ENCODE data around the gene MED26.

GRCh38 chr19:16594681-16595091 is 33.3 kb downstream of the MED26 start:
- TF ChIP-seq CTCF (IDR thresholded peaks at IDR 0.05) (no peak), POLR2AphosphoS5 (IDR thresholded peaks at IDR 0.05) (no peak), POLR2A (IDR thresholded peaks at IDR 0.05) (no peak)
